GM12878 (cell line): Measurements from ENCODE around the gene NEDD8. TPM values are rescaled to one million over a fixed set of nuclear protein-coding genes. Genes with fewer than 3 reads are reported as not detected.

Experiments used
- ATF2 ChIP-seq: IDR thresholded peaks from 2 replicates; pipeline ENCODE4 v1.6.1; 2012; ENCODE audit warnings: low read length, inconsistent platforms
- ATF3 ChIP-seq: IDR thresholded peaks from 2 replicates; pipeline ENCODE4 v1.6.1; 2011; ENCODE audit warnings: low read depth, mild to moderate bottlenecking, low read length, moderate library complexity, borderline replicate concordance; ENCODE audit errors: extremely low read depth
- CBFB ChIP-seq: IDR thresholded peaks from 2 replicates; pipeline ENCODE4 v1.6.1; 2016; ENCODE audit warnings: antibody characterized with exemption, low read depth
- CHD2 ChIP-seq: IDR thresholded peaks from 2 replicates; pipeline ENCODE4 v1.6.1; 2011; ENCODE audit warnings: low read depth, low read length, improper control_type of control experiment, borderline replicate concordance
- CHD4 ChIP-seq: fragments of 200-600 bp; sonication (generic); IDR thresholded peaks from 2 replicates; pipeline ENCODE4 v1.6.1; 2016; ENCODE audit warnings: mild to moderate bottlenecking
- CREM ChIP-seq: IDR thresholded peaks from 2 replicates; pipeline ENCODE4 v1.6.1; 2014; ENCODE audit warnings: antibody characterized with exemption, low read depth
- FOS ChIP-seq: IDR thresholded peaks from 3 replicates; pipeline ENCODE4 v1.6.1; 2011; ENCODE audit warnings: borderline replicate concordance; ENCODE audit not compliant: insufficient read length; ENCODE audit errors: extremely low read depth
- GABPA ChIP-seq: IDR thresholded peaks from 2 replicates; pipeline ENCODE4 v1.6.1; 2014; ENCODE audit warnings: antibody characterized with exemption, low read depth, mild to moderate bottlenecking, inconsistent platforms
- HCFC1 ChIP-seq: fragments of 150-350 bp; IDR thresholded peaks from 2 replicates; pipeline ENCODE4 v1.6.1; 2014; ENCODE audit warnings: low read length
- IKZF1 ChIP-seq: fragments of 450-650 bp; conservative IDR thresholded peaks from 2 replicates; pipeline ENCODE4 v1.6.1; 2017; ENCODE audit warnings: antibody characterized with exemption, mild to moderate bottlenecking
- MTA2 ChIP-seq: fragments of 450-650 bp; IDR thresholded peaks from 2 replicates; pipeline ENCODE4 v1.6.1; 2016; ENCODE audit warnings: low read depth, mild to moderate bottlenecking, moderate library complexity
- NBN ChIP-seq: fragments of 450-650 bp; IDR thresholded peaks from 2 replicates; pipeline ENCODE4 v1.6.1; 2016
- NFYA ChIP-seq: IDR thresholded peaks from 2 replicates; pipeline ENCODE4 v1.6.1; 2011; ENCODE audit warnings: low read depth, mild to moderate bottlenecking, low read length, improper control_type of control experiment, borderline replicate concordance
- NR2F1 ChIP-seq: fragments of 450-650 bp; conservative IDR thresholded peaks from 2 replicates; pipeline ENCODE4 v1.6.1; 2017; ENCODE audit warnings: mild to moderate bottlenecking
- PML ChIP-seq: IDR thresholded peaks from 2 replicates; pipeline ENCODE4 v1.6.1; 2012; ENCODE audit warnings: low read length, inconsistent platforms
- POLR2A ChIP-seq: IDR thresholded peaks from 2 replicates; pipeline ENCODE4 v1.6.1; 2011; ENCODE audit warnings: low read depth, mild to moderate bottlenecking, low read length
- POLR2AphosphoS5 ChIP-seq: IDR thresholded peaks from 2 replicates; pipeline ENCODE4 v1.6.1; 2011; ENCODE audit warnings: mild to moderate bottlenecking, low read length, inconsistent platforms
- RUNX3 ChIP-seq: IDR thresholded peaks from 2 replicates; pipeline ENCODE4 v1.6.1; 2012; ENCODE audit warnings: low read length, inconsistent platforms
- SIX5 ChIP-seq: IDR thresholded peaks from 2 replicates; pipeline ENCODE4 v1.6.1; 2011; ENCODE audit warnings: mild to moderate bottlenecking, low read depth, low read length, moderate library complexity; ENCODE audit not compliant: severe bottlenecking
- SREBF1 ChIP-seq: IDR thresholded peaks from 2 replicates; pipeline ENCODE4 v1.6.1; 2012; ENCODE audit warnings: mild to moderate bottlenecking, low read length
- TARDBP ChIP-seq: IDR thresholded peaks from 2 replicates; pipeline ENCODE4 v1.6.1; 2016; ENCODE audit warnings: borderline replicate concordance
- TBL1XR1 ChIP-seq: IDR thresholded peaks from 2 replicates; pipeline ENCODE4 v1.6.1; 2012; ENCODE audit warnings: low read depth, low read length, improper control_type of control experiment
- ZNF24 ChIP-seq: fragments of 450-650 bp; IDR thresholded peaks from 2 replicates; pipeline ENCODE4 v1.6.1; 2017; ENCODE audit warnings: antibody characterized with exemption, mild to moderate bottlenecking
- ZNF687 ChIP-seq: fragments of 450-650 bp; IDR thresholded peaks from 2 replicates; pipeline ENCODE4 v1.6.1; 2017; ENCODE audit warnings: mild to moderate bottlenecking, moderate library complexity
- ZSCAN29 ChIP-seq: fragments of 450-650 bp; IDR thresholded peaks from 2 replicates; pipeline ENCODE4 v1.6.1; 2017; ENCODE audit warnings: mild to moderate bottlenecking, moderate library complexity
- polyA plus RNA-seq, 11 experiments: library from polyadenylated mRNA; depleted of rRNA in 4 of 11; unstranded in 6 of 11; stranded (reverse) in 5 of 11; fragments of >200 nt; fragmentation: Nextera tagmentation in 4 of 11; fragmentation: Illumina TruSeq in 1 of 11; extraction: Ambion mirVana in 4 of 11; extraction: Trizol in 1 of 11; gene quantifications; 1 replicate in 1 of 11; 2 replicates in 10 of 11; pipeline versions ENCODE4 v1.2.1 to v1.2.3, GENCODE V29; 2011 to 2016; ENCODE audit warnings: inconsistent platforms in 2 of 11, missing spikeins in 2 of 11, low read depth in 1 of 11
- total RNA-seq, 4 experiments: library from RNA; depleted of rRNA in 3 of 4; stranded (reverse); fragments of >200 nt in 3 of 4; fragmentation: Illumina TruSeq in 1 of 4; extraction: Trizol in 1 of 4; gene quantifications; 2 replicates each; pipeline versions ENCODE4 v1.2.1 to v1.2.3, GENCODE V29; 2013 to 2021

Gene NEDD8
- total and polyA plus RNA-seq, 10 of the 15 experiments (the other 5 are each of a cell fraction or from before 2014, with no cell fraction given), result 164 to 991 (median 300) TPM

- peak; percentile 20; the same call in 1 of the 2 replicates for TF ChIP-seq ZNF687
- TF ChIP-seq CHD2, result peak; percentile 43; the same call in 1 of the 2 replicates
- TF ChIP-seq TBL1XR1, result 0 out of 2 replicates have a peak, but pooled peaks have one; percentile 30
- TF ChIP-seq NR2F1, result no peak
- TF ChIP-seq POLR2AphosphoS5, result no peak; the same call in 1 of the 2 replicates
- TF ChIP-seq GABPA, result peak; percentile 91; the same call in 1 of the 2 replicates
- TF ChIP-seq SIX5, result peak; percentile 94
- no peak for TF ChIP-seq ZSCAN29
- 0 out of 2 replicates have a peak, but pooled peaks have one; percentile 5 for TF ChIP-seq PML
- TF ChIP-seq CREM, result peak; percentile 94
- TF ChIP-seq CHD4, result no peak
- TF ChIP-seq NFYA, result no peak
- TF ChIP-seq IKZF1, result peak; percentile 99
- no peak; the same call in 1 of the 2 replicates for TF ChIP-seq ATF3
- TF ChIP-seq MTA2, result peak; percentile 75; the same call in 1 of the 2 replicates
- TF ChIP-seq FOS, result no peak
- TF ChIP-seq ATF2, result no peak
- TF ChIP-seq SREBF1, result peak; percentile 74
- TF ChIP-seq CBFB, result no peak
- peak; percentile 94 for TF ChIP-seq TARDBP
- TF ChIP-seq POLR2A, result peak; percentile 72; the same call in 1 of the 2 replicates
- no peak for TF ChIP-seq ZNF24
- no peak for TF ChIP-seq NBN
- TF ChIP-seq RUNX3, result no peak
- TF ChIP-seq HCFC1, result peak; percentile 97
Measured at GRCh38 chr14:24232121-24232644, at the start of gene NEDD8 (continued).
